A673 (cell line): ENCODE measurements around the gene P2RX1. TPM values are rescaled to one million over a fixed set of nuclear protein-coding genes. Genes with fewer than 3 reads are reported as not detected.

Experiments used
- BruUV-seq: library from RNA; stranded (reverse); fragments of 400-500 nt; replicated peaks from 2 replicates; lab custom pipeline; 2021; lab: Mats Ljungman, UMichigan
- CTCF ChIA-PET: fragments of 300-600 bp; sonication (Branson Sonifier 250); formaldehyde crosslinking; loops from one replicate; lab custom pipeline; 2022; ENCODE audit warnings: antibody characterized with exemption; lab: Charles Lee
- POLR2A ChIA-PET: fragments of 300-600 bp; sonication (Branson Sonifier 250); formaldehyde crosslinking; loops from one replicate; lab custom pipeline; 2022; ENCODE audit warnings: antibody characterized with exemption; ENCODE audit not compliant: low non-redundant PET; lab: Charles Lee
- DNase-seq: peaks from one replicate; pipeline ENCODE4 v3.0.0-alpha.2; 2015; ENCODE audit warnings: low spot score
- H3K27ac ChIP-seq: fragments of 200-600 bp; sonication (generic); 2 replicates; pipeline ENCODE4 v1.5.1; 2016; ENCODE audit warnings: mixed run types, low read depth, mild to moderate bottlenecking, mixed read lengths, antibody characterized with exemption, low read length; ENCODE audit not compliant: poor library complexity, severe bottlenecking
- H3K27me3 ChIP-seq: fragments of 200-600 bp; sonication (generic); replicated peaks from 2 replicates; pipeline ENCODE4 v1.6.1; 2017; ENCODE audit warnings: mixed run types, low read depth, mild to moderate bottlenecking, mixed read lengths, antibody characterized with exemption, low read length; ENCODE audit not compliant: insufficient read depth, poor library complexity
- H3K36me3 ChIP-seq: fragments of 200-600 bp; sonication (generic); 2 replicates; pipeline ENCODE4 v1.6.1; 2016; ENCODE audit warnings: mixed run types, mild to moderate bottlenecking, mixed read lengths, antibody characterized with exemption, low read length; ENCODE audit not compliant: insufficient read depth, poor library complexity, severe bottlenecking
- H3K4me1 ChIP-seq: fragments of 200-600 bp; sonication (generic); 2 replicates; pipeline ENCODE4 v1.6.1; 2017; ENCODE audit warnings: mixed run types, mild to moderate bottlenecking, mixed read lengths, antibody characterized with exemption, low read length; ENCODE audit not compliant: insufficient read depth, poor library complexity, severe bottlenecking
- H3K4me3 ChIP-seq: fragments of 200-600 bp; sonication (generic); 2 replicates; pipeline ENCODE4 v1.5.1; 2016; ENCODE audit warnings: low read depth, mixed run types, mild to moderate bottlenecking, mixed read lengths, low read length; ENCODE audit not compliant: poor library complexity, severe bottlenecking
- H3K9me3 ChIP-seq: fragments of 200-600 bp; sonication (generic); 2 replicates; pipeline ENCODE4 v1.6.1; 2016; ENCODE audit warnings: mixed run types, low read depth, mild to moderate bottlenecking, mixed read lengths, antibody characterized with exemption, low read length; ENCODE audit not compliant: poor library complexity, severe bottlenecking
- EZH2 ChIP-seq: fragments of 200-600 bp; sonication (generic); IDR thresholded peaks from 2 replicates; pipeline ENCODE4 v1.6.1; 2017; ENCODE audit warnings: borderline replicate concordance, low read depth, mild to moderate bottlenecking, mixed read lengths, antibody characterized with exemption, low read length; ENCODE audit not compliant: poor library complexity, severe bottlenecking
- intact Hi-C: fragments of 100-400 bp; cut with micrococcal nuclease; formaldehyde crosslinking; loops from one replicate; pipeline ENCODE4 v1.10.0; 2022; ENCODE audit not compliant: unreplicated experiment
- total RNA-seq: library from RNA; stranded (reverse); gene quantifications from 2 replicates; pipeline ENCODE4 v1.2.3, GENCODE V29; 2021
- TF ChIP-seq, protein P1 (sequence below): fragments of 300-800, 200-600 bp; sonication (generic); conservative IDR thresholded peaks from 2 replicates; pipeline ENCODE4 v1.5.1; 2017; ENCODE audit warnings: low read depth, mild to moderate bottlenecking, antibody characterized with exemption, low read length, moderate library complexity, mixed read lengths

The P2RX1 gene
- total RNA-seq, 1 experiment from 2014 or later, result 0.24 TPM

DNA sequence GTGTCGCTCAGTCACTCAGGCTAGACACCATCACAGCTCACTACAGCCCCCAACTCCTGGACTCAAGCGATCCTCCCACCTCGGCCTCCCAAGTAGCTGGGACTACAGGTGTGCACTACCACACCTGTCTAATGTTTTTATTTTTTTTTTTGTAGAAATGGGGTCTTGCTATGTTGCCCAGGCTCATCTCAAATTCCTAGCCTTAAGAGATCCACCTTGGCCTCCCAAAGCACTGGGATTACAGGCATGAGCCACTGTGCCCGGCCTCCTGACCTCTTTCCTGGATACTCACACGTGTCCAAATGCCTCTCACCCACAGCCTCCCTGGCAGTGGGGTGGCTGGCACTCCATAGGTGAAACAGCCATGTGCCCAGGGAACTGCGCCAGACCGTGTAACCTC, 40.9 kb downstream of the P2RX1 start:
- no peaks in the 10 kb centered on the region for H3K27me3 ChIP-seq
- H3K27ac ChIP-seq, result no peak overlapping the region
- ChIA-PET POLR2A (no interaction called here), CTCF (no interaction called here)
- H3K4me1 ChIP-seq, result peaks cover 6% of the 10 kb centered on the region
- intact Hi-C loops, result no loop called here
- DNase-seq, result no peak
- H3K4me3 ChIP-seq, result no peak overlapping the region
- BruUV-seq, result no TSS peak
- TF ChIP-seq EZH2, result no peak
- TF ChIP-seq, protein P1, sequence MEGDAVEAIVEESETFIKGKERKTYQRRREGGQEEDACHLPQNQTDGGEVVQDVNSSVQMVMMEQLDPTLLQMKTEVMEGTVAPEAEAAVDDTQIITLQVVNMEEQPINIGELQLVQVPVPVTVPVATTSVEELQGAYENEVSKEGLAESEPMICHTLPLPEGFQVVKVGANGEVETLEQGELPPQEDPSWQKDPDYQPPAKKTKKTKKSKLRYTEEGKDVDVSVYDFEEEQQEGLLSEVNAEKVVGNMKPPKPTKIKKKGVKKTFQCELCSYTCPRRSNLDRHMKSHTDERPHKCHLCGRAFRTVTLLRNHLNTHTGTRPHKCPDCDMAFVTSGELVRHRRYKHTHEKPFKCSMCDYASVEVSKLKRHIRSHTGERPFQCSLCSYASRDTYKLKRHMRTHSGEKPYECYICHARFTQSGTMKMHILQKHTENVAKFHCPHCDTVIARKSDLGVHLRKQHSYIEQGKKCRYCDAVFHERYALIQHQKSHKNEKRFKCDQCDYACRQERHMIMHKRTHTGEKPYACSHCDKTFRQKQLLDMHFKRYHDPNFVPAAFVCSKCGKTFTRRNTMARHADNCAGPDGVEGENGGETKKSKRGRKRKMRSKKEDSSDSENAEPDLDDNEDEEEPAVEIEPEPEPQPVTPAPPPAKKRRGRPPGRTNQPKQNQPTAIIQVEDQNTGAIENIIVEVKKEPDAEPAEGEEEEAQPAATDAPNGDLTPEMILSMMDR, result no peak
- no peaks in the 10 kb centered on the region for H3K36me3 ChIP-seq
- no peaks in the 10 kb centered on the region for H3K9me3 ChIP-seq

- Histone ChIP-seq H3K36me3 (no peaks in the 10 kb centered on the region), H3K27me3 (no peaks in the 10 kb centered on the region), H3K27ac (no peak overlapping the region), H3K9me3 (no peaks in the 10 kb centered on the region), H3K4me1 (peaks cover 6% of the 10 kb centered on the region), H3K4me3 (no peak overlapping the region)
- DNase-seq, result no peak
- BruUV-seq, result no TSS peak
- intact Hi-C loops, result no loop called here
- TF ChIP-seq, protein P1, result no peak
- no peak for TF ChIP-seq EZH2
- ChIA-PET CTCF (no interaction called here), POLR2A (no interaction called here)
Observed at GRCh38 chr17:3873862-3874261, 42.4 kb downstream of the P2RX1 start.

GRCh38 chr17:3870871-3871306, 45.4 kb downstream of the P2RX1 start:
- peak; percentile 73 for DNase-seq
- ChIA-PET POLR2A (no interaction called here), CTCF (no interaction called here)
- no TSS peak for BruUV-seq
- Histone ChIP-seq H3K27ac (no peak overlapping the region), H3K36me3 (no peaks in the 10 kb centered on the region), H3K27me3 (no peaks in the 10 kb centered on the region), H3K4me1 (peaks cover 6% of the 10 kb centered on the region), H3K4me3 (no peak overlapping the region), H3K9me3 (no peaks in the 10 kb centered on the region)
- intact Hi-C loops, result no loop called here
- TF ChIP-seq, protein P1, result no peak
- no peak for TF ChIP-seq EZH2
